ENCODE results near the gene PPA2.

The PPA2 gene

GRCh38 chr4:105422207-105422920 is 51.5 kb downstream of the PPA2 start:
- Histone ChIP-seq H3K27me3 (ENCODE audit: control insufficient read depth in 1 of 2, insufficient read depth in 1 of 2, low read length in 2 of 2) (no peaks in the 10 kb centered on the region), H3K14ac (ENCODE audit: low read length in 2 of 2) (no peak overlapping the region), H2BK15ac (ENCODE audit: low read depth, poor library complexity, severe bottlenecking) (no peak overlapping the region), H3K4me2 (ENCODE audit: low read length, poor library complexity, severe bottlenecking) (no peak overlapping the region), H3K36me3 (ENCODE audit: control insufficient read depth in 1 of 2, insufficient read depth in 2 of 2, low read depth in 1 of 2, low read length in 2 of 2) (peaks cover 9 to 59% of the 10 kb centered on the region in 2 experiments), H2BK120ac (ENCODE audit: low read depth, low read length) (no peak overlapping the region), H3K23ac (ENCODE audit: low read length in 2 of 2) (no peak overlapping the region), H2BK12ac (ENCODE audit: low read length in 2 of 2) (no peak overlapping the region), H3K4me3 (ENCODE audit: insufficient read depth in 1 of 2, low read depth in 1 of 2, low read length in 2 of 2) (no peak overlapping the region), H2AFZ (ENCODE audit: low read depth, low read length) (no peak overlapping the region), H2AK5ac (ENCODE audit: low read length, severe bottlenecking) (no peak overlapping the region), H3K4ac (ENCODE audit: low read depth in 1 of 2, low read length in 2 of 2) (no peak overlapping the region), H2BK5ac (ENCODE audit: low read depth, low read length, poor library complexity, severe bottlenecking) (no peak overlapping the region), H3K9me3 (ENCODE audit: control insufficient read depth, low read length) (peaks cover 14% of the 10 kb centered on the region), H3K4me1 (ENCODE audit: control insufficient read depth, insufficient read depth, low read depth, low read length) (no peaks in the 10 kb centered on the region), H3K27ac (ENCODE audit: low read length, poor library complexity, severe bottlenecking) (no peak overlapping the region), H3K18ac (ENCODE audit: low read depth in 1 of 2, low read length in 2 of 2) (no peak overlapping the region), H4K8ac (ENCODE audit: low read length) (no peak overlapping the region), H3K9ac (ENCODE audit: low read length) (no peak overlapping the region), H3K79me1 (replicated peaks; ENCODE audit: low read length, poor library complexity, severe bottlenecking) (peaks cover 9% of the 10 kb centered on the region), H4K91ac (ENCODE audit: low read length) (no peak overlapping the region)
- 100% methylated on average over 1 of the region's 3 CpGs for WGBS
- DNase-seq = no peak

DNA sequence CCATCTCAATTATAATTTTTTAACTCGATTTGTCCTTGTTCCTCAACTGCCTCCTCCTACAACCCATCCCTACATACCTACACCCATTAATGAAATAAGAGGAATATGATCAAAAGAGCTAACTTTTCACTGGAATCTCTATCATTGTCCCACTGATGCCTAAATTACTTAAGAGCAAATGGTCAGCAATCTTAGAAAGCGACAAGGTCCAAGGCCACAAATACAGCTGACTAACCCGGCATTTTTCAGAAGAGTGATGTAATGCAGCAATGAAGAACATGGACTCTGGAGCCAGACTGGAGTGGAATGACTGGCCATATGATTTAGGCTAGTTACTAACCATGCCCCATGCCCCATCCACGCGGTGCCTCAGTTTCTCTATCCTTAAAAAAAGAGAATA is 56.2 kb downstream of the PPA2 start:
- Histone ChIP-seq H3K27ac (ENCODE audit: low read length, poor library complexity, severe bottlenecking) (no peak overlapping the region), H3K79me1 (replicated peaks; ENCODE audit: low read length, poor library complexity, severe bottlenecking) (peaks cover 4% of the 10 kb centered on the region), H2AK5ac (ENCODE audit: low read length, severe bottlenecking) (no peak overlapping the region), H3K23ac (ENCODE audit: low read length in 2 of 2) (no peak overlapping the region), H2AFZ (ENCODE audit: low read depth, low read length) (no peak overlapping the region), H4K8ac (ENCODE audit: low read length) (no peak overlapping the region), H3K27me3 (ENCODE audit: control insufficient read depth in 1 of 2, insufficient read depth in 1 of 2, low read length in 2 of 2) (no peaks in the 10 kb centered on the region), H3K9me3 (ENCODE audit: control insufficient read depth, low read length) (no peaks in the 10 kb centered on the region), H4K91ac (ENCODE audit: low read length) (no peak overlapping the region), H3K4me1 (ENCODE audit: control insufficient read depth, insufficient read depth, low read depth, low read length) (peaks cover 1% of the 10 kb centered on the region), H3K36me3 (ENCODE audit: control insufficient read depth in 1 of 2, insufficient read depth in 2 of 2, low read depth in 1 of 2, low read length in 2 of 2) (peaks cover 16 to 30% of the 10 kb centered on the region in 2 experiments), H3K14ac (ENCODE audit: low read length in 2 of 2) (no peak overlapping the region), H3K4me3 (ENCODE audit: insufficient read depth in 1 of 2, low read depth in 1 of 2, low read length in 2 of 2) (no peak overlapping the region), H2BK15ac (ENCODE audit: low read depth, poor library complexity, severe bottlenecking) (no peak overlapping the region), H3K18ac (ENCODE audit: low read depth in 1 of 2, low read length in 2 of 2) (no peak overlapping the region), H3K9ac (ENCODE audit: low read length) (no peak overlapping the region), H2BK120ac (ENCODE audit: low read depth, low read length) (no peak overlapping the region), H2BK12ac (ENCODE audit: low read length in 2 of 2) (no peak overlapping the region), H2BK5ac (ENCODE audit: low read depth, low read length, poor library complexity, severe bottlenecking) (no peak overlapping the region), H3K4ac (ENCODE audit: low read depth in 1 of 2, low read length in 2 of 2) (no peak overlapping the region), H3K4me2 (ENCODE audit: low read length, poor library complexity, severe bottlenecking) (no peak overlapping the region)
- DNase-seq = no peak
- WGBS = 100% methylated on average over 3 of the region's 5 CpGs

GRCh38 chr4:105415281-105415744 is 58.5 kb downstream of the PPA2 start:
- Histone ChIP-seq H3K27ac (ENCODE audit: low read length, poor library complexity, severe bottlenecking) (no peak overlapping the region), H2AFZ (ENCODE audit: low read depth, low read length) (no peak overlapping the region), H3K36me3 (ENCODE audit: control insufficient read depth in 1 of 2, insufficient read depth in 2 of 2, low read depth in 1 of 2, low read length in 2 of 2) (peaks cover 16 to 18% of the 10 kb centered on the region in 2 experiments), H3K18ac (ENCODE audit: low read depth in 1 of 2, low read length in 2 of 2) (no peak overlapping the region), H2BK5ac (ENCODE audit: low read depth, low read length, poor library complexity, severe bottlenecking) (no peak overlapping the region), H2AK5ac (ENCODE audit: low read length, severe bottlenecking) (no peak overlapping the region), H3K9me3 (ENCODE audit: control insufficient read depth, low read length) (peaks cover 5% of the 10 kb centered on the region), H3K4me3 (ENCODE audit: insufficient read depth in 1 of 2, low read depth in 1 of 2, low read length in 2 of 2) (no peak overlapping the region), H2BK12ac (ENCODE audit: low read length in 2 of 2) (no peak overlapping the region), H3K9ac (ENCODE audit: low read length) (no peak overlapping the region), H3K4me2 (ENCODE audit: low read length, poor library complexity, severe bottlenecking) (no peak overlapping the region), H3K4me1 (ENCODE audit: control insufficient read depth, insufficient read depth, low read depth, low read length) (peaks cover 1% of the 10 kb centered on the region), H4K8ac (ENCODE audit: low read length) (no peak overlapping the region), H3K14ac (ENCODE audit: low read length in 2 of 2) (no peak overlapping the region), H3K23ac (ENCODE audit: low read length in 2 of 2) (no peak overlapping the region), H3K27me3 (ENCODE audit: control insufficient read depth in 1 of 2, insufficient read depth in 1 of 2, low read length in 2 of 2) (no peaks in the 10 kb centered on the region), H2BK15ac (ENCODE audit: low read depth, poor library complexity, severe bottlenecking) (no peak overlapping the region), H2BK120ac (ENCODE audit: low read depth, low read length) (no peak overlapping the region), H4K91ac (ENCODE audit: low read length) (no peak overlapping the region), H3K4ac (ENCODE audit: low read depth in 1 of 2, low read length in 2 of 2) (no peak overlapping the region), H3K79me1 (replicated peaks; ENCODE audit: low read length, poor library complexity, severe bottlenecking) (peaks cover 4% of the 10 kb centered on the region)
- WGBS = 98% methylated on average over 11 of the region's 12 CpGs
- no peak for DNase-seq

DNA sequence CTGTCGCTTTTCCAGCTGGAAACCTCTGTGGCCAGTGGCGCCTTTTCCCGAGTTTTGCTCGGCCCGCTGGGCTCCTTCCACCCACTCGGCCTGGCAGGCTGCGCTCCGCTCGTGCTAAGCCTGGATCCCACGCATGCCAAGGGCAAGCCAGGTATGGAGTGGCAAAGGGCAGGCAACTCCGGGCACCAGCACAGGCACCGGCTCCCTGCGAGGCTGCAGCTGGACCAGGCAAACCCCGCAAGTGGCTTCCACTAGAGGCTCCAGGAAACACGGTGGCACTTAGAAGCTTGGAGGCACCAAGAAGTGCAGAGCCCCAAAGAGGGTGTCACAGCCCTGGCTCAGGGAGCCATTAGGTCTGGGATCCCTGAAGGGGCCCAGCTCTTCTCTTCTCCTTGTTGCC is 59.5 kb downstream of the PPA2 start:
- H2AFZ ChIP-seq (ENCODE audit: low read depth, low read length) = no peak overlapping the region
- no peak overlapping the region for H3K4me2 ChIP-seq (ENCODE audit: low read length, poor library complexity, severe bottlenecking)
- 99% methylated on average over 15 of the region's 15 CpGs for WGBS
- no peak overlapping the region for H2AK5ac ChIP-seq (ENCODE audit: low read length, severe bottlenecking)
- no peak overlapping the region for H2BK120ac ChIP-seq (ENCODE audit: low read depth, low read length)
- H3K79me1 ChIP-seq (replicated peaks; ENCODE audit: low read length, poor library complexity, severe bottlenecking) = peaks cover 2% of the 10 kb centered on the region
- H4K91ac ChIP-seq (ENCODE audit: low read length) = peak overlapping the region; percentile 61
- H3K27me3 ChIP-seq (ENCODE audit: control insufficient read depth in 1 of 2, insufficient read depth in 1 of 2, low read length in 2 of 2) = no peaks in the 10 kb centered on the region
- no peak overlapping the region for H4K8ac ChIP-seq (ENCODE audit: low read length)
- no peak overlapping the region for H2BK12ac ChIP-seq (ENCODE audit: low read length in 2 of 2)
- H3K4me1 ChIP-seq (ENCODE audit: control insufficient read depth, insufficient read depth, low read depth, low read length) = peaks cover 1% of the 10 kb centered on the region
- DNase-seq = no peak
- H3K9ac ChIP-seq (ENCODE audit: low read length) = no peak overlapping the region
- no peak overlapping the region for H3K18ac ChIP-seq (ENCODE audit: low read depth in 1 of 2, low read length in 2 of 2)
- no peak overlapping the region for H3K4ac ChIP-seq (ENCODE audit: low read depth in 1 of 2, low read length in 2 of 2)
- peaks cover 5% of the 10 kb centered on the region for H3K9me3 ChIP-seq (ENCODE audit: control insufficient read depth, low read length)
- H3K4me3 ChIP-seq (ENCODE audit: insufficient read depth in 1 of 2, low read depth in 1 of 2, low read length in 2 of 2) = no peak overlapping the region
- no peak overlapping the region for H3K14ac ChIP-seq (ENCODE audit: low read length in 2 of 2)
- H3K36me3 ChIP-seq (ENCODE audit: control insufficient read depth in 1 of 2, insufficient read depth in 2 of 2, low read depth in 1 of 2, low read length in 2 of 2) = peaks cover 18 to 19% of the 10 kb centered on the region in 2 experiments
- H3K27ac ChIP-seq (ENCODE audit: low read length, poor library complexity, severe bottlenecking) = no peak overlapping the region
- no peak overlapping the region for H2BK15ac ChIP-seq (ENCODE audit: low read depth, poor library complexity, severe bottlenecking)
- H2BK5ac ChIP-seq (ENCODE audit: low read depth, low read length, poor library complexity, severe bottlenecking) = no peak overlapping the region
- no peak overlapping the region for H3K23ac ChIP-seq (ENCODE audit: low read length in 2 of 2)

Data from mesenchymal stem cell (in vitro differentiated cells and primary cell).